PFSK-1 (cell line): ENCODE measurements around the gene CENPE.

Experiments used
- POLR2AphosphoS5 ChIP-seq: IDR thresholded peaks from 2 replicates; pipeline ENCODE4 v1.6.1; 2012; ENCODE audit warnings: low read depth, mild to moderate bottlenecking, control low read depth, low read length, moderate library complexity
- TAF1 ChIP-seq: IDR thresholded peaks from 2 replicates; pipeline ENCODE4 v1.6.1; 2012; ENCODE audit warnings: low read length, control low read depth, borderline replicate concordance; ENCODE audit not compliant: insufficient read depth

DNA sequence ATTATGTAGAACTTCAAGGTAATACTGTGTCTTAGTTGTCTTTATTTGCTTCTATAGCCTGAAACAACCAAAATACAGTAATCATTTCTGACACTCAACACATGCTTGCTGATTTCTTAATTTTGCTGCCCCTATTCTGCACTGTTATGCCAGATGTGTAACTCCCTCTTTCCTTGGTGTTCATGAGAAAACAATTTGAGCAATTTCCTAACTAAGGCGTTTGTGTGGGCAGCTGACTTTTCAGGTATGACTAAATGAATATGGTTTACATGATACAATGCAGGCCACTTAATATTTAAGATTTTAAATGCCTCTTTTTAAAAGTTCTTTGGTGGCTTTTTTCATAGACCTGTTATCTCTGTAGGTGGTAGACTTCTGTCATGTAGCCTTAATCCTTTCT lies 46.1 kb upstream of the CENPE start:
- TF ChIP-seq TAF1, result no peak
- no peak for TF ChIP-seq POLR2AphosphoS5
